Subcutaneous abdominal adipose tissue (tissue), 5 donors: ENCODE results near the gene ADAMTS2.

Experiments
- H3K27ac ChIP-seq: one replicate; pipeline ENCODE4 v1.7.0; 2013; ENCODE audit warnings: low read depth, mild to moderate bottlenecking, inconsistent platforms, low read length, moderate library complexity
- H3K27me3 ChIP-seq, 5 donors: one replicate each; pipeline ENCODE4 v1.7.0; 2013; ENCODE audit warnings: low read length in 5 of 5, inconsistent platforms in 1 of 5; ENCODE audit not compliant: control insufficient read depth in 5 of 5, insufficient read depth in 4 of 5
- H3K36me3 ChIP-seq, 5 donors: one replicate each; pipeline ENCODE4 v1.7.0; 2013; ENCODE audit warnings: low read length in 5 of 5; ENCODE audit not compliant: control insufficient read depth in 5 of 5, insufficient read depth in 5 of 5
- H3K4me1 ChIP-seq, 5 donors: one replicate each; pipeline ENCODE4 v1.7.0; 2013; ENCODE audit warnings: low read length in 5 of 5, mild to moderate bottlenecking in 3 of 5, moderate library complexity in 1 of 5; ENCODE audit not compliant: control insufficient read depth in 5 of 5, insufficient read depth in 5 of 5
- H3K4me3 ChIP-seq, 5 donors: one replicate each; pipeline ENCODE4 v1.7.0; 2013; ENCODE audit warnings: low read length in 5 of 5, low read depth in 1 of 5
- H3K9ac ChIP-seq, 5 donors: one replicate each; pipeline ENCODE4 v1.7.0; 2013; ENCODE audit warnings: low read length in 5 of 5, mild to moderate bottlenecking in 4 of 5, moderate library complexity in 3 of 5
- H3K9me3 ChIP-seq, 5 donors: one replicate each; pipeline ENCODE4 v1.7.0; 2013; ENCODE audit warnings: low read length in 5 of 5; ENCODE audit not compliant: control insufficient read depth in 5 of 5
- donor health status: healthy.
- donor health status: healthy.
- donor health status: healthy.
- donor health status: healthy.
- donor health status: healthy.

The ADAMTS2 gene

DNA sequence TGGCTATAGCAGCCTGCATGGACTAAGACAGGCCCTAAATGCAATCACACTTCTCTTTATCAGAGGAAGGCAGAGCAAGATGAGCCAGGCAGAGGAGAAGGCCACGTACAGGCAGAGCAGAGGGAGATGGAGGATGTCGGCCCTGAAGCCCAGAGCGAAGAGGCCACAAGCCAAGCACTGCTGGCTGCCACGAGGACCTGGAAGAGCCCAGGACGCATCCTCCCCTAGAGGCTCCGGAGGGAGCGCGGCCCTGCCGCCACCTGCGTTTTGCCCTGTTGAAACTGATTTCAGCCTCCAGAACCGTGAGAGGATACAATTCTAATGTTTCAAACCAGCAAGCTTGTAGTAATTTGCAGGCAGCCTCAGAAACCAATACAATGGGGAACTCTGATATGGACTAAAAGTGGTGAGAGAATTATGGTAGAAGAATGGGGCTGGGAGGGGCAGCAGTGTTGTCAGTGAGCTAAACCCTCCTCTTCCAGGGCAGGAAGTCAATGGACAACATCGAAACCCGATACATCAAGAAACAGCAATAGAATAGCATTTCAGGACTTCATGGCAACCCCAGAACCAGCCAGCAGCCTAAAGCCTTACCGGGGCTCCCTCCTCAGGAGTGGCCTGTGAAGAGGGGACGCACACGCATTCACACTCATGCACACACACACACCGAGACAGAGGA lies 32.6 kb downstream of the ADAMTS2 start:
- Histone ChIP-seq H3K9ac (no peak overlapping the region), H3K4me1 (peaks cover under 1 to 57% (median 43%) of the 10 kb centered on the region in 5 donors), H3K27me3 (no peaks in the 10 kb centered on the region), H3K36me3 (no peaks in the 10 kb centered on the region), H3K9me3 (peaks cover 0 to 4% (median 0%) of the 10 kb centered on the region in 5 donors), H3K4me3 (no peak overlapping the region), H3K27ac (no peak overlapping the region)

DNA sequence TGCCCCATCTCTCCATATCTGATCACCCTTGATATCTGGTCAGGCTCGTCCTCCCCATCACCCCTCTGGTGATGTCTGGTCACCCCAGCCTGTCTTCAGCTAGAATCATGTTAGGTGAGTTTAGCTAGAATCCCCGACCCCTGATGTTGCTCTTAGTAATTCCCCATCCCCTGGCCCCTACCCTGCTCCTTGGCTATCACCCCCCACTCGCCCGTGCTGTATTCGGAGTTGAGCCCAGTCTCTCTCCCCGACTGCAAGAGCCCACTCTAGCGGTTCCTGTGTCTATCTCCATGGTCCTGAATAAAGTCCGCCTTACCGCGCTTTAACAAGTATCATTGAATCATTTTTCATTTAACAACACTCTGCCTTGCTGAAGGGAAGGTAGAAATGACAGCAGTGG lies 33.7 kb downstream of the ADAMTS2 start:
- H3K36me3 ChIP-seq: no peaks in the 10 kb centered on the region
- H3K9me3 ChIP-seq: peaks cover 0 to 6% (median 0%) of the 10 kb centered on the region in 5 donors
- peaks cover 3 to 59% (median 44%) of the 10 kb centered on the region in 5 donors for H3K4me1 ChIP-seq
- no peaks in the 10 kb centered on the region for H3K27me3 ChIP-seq
- H3K4me3 ChIP-seq: no peak overlapping the region
- no peak overlapping the region for H3K9ac ChIP-seq
- H3K27ac ChIP-seq: no peak overlapping the region

DNA sequence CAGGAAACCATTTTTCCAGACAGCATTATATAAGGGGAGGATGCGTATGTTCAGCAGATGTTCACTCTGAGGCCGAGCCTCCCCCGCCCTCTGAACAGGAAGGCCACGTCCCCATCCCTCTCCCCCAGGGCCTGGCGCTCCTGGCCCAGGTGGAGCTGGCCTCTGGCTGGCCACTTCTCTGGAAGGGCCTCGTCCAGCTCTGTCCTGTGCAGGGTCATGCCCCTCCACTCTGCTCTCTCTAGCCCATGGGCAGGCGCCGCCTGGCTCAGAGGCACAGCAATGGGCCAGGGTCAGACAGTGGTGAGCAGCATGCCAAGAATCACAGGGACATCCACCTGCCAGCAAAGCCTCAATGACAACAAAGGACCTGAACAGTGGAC lies 34.2 kb downstream of the ADAMTS2 start:
- H3K27ac ChIP-seq: no peak overlapping the region
- peaks cover 0 to 6% (median 0%) of the 10 kb centered on the region in 5 donors for H3K9me3 ChIP-seq
- no peaks in the 10 kb centered on the region for H3K36me3 ChIP-seq
- no peaks in the 10 kb centered on the region for H3K27me3 ChIP-seq
- no peak overlapping the region for H3K9ac ChIP-seq
- peaks cover 3 to 60% (median 44%) of the 10 kb centered on the region in 5 donors for H3K4me1 ChIP-seq
- H3K4me3 ChIP-seq: no peak overlapping the region

DNA sequence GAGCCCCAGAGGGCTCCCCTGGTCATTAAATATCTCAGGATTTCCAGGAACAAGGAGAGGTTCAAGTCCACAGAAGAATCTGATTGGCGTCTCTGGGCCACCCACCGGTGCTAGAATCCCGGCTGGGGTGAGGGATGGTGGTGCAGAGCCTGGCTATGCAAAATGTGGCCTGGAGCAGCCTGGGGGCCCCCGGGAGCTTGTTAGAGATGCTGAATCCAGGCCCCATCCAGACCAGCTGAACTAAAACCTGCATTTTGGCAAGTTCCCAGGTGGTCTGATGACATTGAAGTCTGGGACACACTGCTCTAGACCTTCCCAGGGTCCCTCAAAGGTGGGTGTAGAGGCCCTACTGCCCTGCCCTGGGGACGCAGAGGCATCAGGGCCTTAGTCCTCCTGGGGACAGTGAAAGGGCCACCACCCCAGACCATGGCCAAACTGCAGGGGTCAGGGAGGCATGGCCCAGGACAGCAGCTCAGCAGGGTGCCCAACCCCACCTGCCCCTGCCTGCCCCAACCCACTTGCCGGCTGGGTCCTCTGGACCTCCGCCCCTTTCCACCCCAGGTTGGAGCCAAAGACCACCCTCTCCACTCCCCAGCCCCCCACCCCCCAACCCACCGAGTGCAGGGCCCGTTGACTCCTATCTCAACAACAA lies 34.7 kb downstream of the ADAMTS2 start:
- Histone ChIP-seq H3K4me3 (no peak overlapping the region), H3K27ac (no peak overlapping the region), H3K9me3 (peaks cover 0 to 6% (median 0%) of the 10 kb centered on the region in 5 donors), H3K9ac (no peak overlapping the region), H3K4me1 (peaks cover 3 to 57% (median 41%) of the 10 kb centered on the region in 5 donors), H3K27me3 (no peaks in the 10 kb centered on the region), H3K36me3 (no peaks in the 10 kb centered on the region)

DNA sequence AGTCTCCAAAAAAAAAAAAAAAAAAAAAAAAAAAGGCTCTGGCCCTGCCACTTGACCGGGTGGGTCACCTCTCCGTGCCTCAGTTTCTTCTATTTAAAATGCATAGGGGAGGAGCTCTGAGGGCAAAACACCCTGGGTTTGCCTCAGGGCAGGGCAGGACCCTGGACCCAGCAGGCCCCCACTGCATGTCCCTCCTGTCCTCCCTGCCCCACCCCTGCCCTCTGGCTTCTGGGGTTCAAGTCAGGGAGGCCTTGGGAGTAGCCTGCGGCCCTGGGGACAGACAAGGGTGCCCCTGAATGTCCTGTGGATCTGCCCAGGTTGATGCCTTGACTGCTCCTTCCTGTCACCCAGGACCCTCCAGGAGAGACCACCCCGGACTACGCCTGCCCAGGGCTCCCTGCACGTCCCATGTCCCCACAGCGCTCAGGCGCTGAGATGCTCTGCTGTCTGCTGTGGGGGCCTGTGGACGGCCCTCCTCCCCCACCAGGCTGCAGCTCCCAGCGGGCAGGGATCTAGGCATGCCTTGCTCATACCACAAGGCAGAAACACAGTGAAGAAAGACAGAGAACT lies 35.4 kb downstream of the ADAMTS2 start:
- Histone ChIP-seq H3K36me3 (no peaks in the 10 kb centered on the region), H3K9ac (no peak overlapping the region), H3K4me3 (no peak overlapping the region), H3K9me3 (peaks cover 0 to 6% (median 3%) of the 10 kb centered on the region in 5 donors), H3K4me1 (peaks cover 3 to 51% (median 35%) of the 10 kb centered on the region in 5 donors), H3K27ac (no peak overlapping the region), H3K27me3 (no peaks in the 10 kb centered on the region)

DNA sequence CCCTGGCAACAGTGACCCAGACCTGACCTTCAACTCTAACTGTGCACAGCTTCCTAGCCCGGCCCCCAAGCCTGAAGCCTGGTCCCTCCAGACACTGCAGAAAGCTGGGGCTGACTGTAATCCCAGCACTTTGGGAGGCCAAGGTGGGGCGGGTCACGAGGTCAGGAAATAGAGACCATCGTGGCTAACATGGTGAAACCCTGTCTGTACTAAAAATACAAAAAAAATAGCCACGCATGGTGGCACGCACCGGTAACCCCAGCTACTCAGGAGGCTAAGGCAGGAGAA lies 35.9 kb downstream of the ADAMTS2 start:
- Histone ChIP-seq H3K27me3 (no peaks in the 10 kb centered on the region), H3K4me3 (no peak overlapping the region), H3K27ac (no peak overlapping the region), H3K36me3 (no peaks in the 10 kb centered on the region), H3K9me3 (peaks cover 0 to 6% (median 3%) of the 10 kb centered on the region in 5 donors), H3K4me1 (peaks cover 6 to 45% (median 30%) of the 10 kb centered on the region in 5 donors), H3K9ac (no peak overlapping the region)

DNA sequence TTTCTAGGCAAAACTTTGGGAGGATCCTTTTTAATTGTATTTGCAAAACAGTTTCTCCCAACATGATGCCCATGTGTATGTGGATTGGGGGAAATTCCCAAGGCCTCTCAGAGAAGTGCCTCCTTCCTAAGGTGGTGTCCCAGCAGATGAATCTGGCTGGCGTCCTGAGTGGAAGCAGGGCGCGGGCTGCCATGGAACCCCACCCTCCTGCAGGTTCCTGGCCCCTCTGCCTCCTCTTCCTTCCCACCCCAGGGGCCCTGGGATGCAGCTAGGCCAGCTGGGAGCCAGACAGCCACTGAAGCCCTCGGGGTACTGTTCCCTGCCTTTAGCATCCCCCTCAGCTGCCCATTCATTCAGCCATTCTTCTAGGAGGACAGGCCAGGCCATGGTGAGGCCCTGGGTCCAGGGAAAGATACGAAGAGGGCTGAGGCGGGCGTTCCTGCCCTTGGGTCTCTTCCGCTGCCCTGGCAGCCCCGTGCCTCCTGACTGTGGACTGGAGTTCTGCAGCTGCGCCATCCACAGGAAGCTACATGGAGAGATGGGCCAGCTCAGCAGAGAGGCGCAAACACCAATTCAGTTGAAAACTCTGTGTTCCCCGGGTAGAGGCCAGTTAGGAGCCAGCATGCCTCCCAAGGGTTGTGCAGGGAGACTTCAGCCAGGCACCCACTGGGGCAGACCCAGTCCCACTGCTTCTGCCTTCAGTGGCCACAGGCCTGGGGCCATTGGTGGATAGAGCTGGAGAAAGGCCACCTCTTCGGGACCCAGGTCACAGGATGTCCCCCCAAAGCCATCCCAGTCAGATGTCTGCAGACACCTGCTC lies 36.5 kb downstream of the ADAMTS2 start:
- Histone ChIP-seq H3K27ac (peak overlapping the region; percentile 83), H3K9me3 (peaks cover 0 to 6% (median 3%) of the 10 kb centered on the region in 5 donors), H3K27me3 (no peaks in the 10 kb centered on the region), H3K4me3 (no peak overlapping the region), H3K36me3 (no peaks in the 10 kb centered on the region), H3K4me1 (peaks cover 7 to 46% (median 31%) of the 10 kb centered on the region in 5 donors), H3K9ac (no peak overlapping the region)

DNA sequence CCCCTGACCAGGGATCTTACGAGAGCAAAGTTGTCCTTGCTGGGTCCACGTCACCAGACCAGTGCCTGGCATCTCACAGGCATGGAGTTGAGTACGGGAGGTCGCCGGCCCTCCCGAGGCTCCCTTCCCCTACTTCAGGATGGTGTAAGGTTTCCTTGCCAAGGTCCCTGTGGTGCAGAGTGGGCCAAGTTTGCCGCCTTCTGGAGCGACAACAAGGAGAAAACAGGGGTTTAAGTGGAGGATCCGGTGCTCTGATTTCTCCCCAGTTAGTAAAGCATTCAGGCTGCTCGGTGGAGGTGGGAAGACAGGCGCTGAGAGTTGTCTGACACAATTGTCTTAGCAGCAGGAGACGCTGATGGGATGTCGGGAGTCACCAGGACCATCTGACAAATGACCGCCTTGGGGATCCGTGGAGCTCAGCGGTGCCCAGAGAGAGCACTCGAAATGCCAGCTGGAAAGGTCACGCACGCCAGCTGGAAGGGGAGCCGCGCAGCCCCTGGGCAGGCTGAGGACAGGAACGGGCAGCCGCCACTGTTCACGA lies 37.3 kb downstream of the ADAMTS2 start:
- Histone ChIP-seq H3K27me3 (no peaks in the 10 kb centered on the region), H3K4me3 (no peak overlapping the region), H3K27ac (peak overlapping the region; percentile 83), H3K9ac (peak overlapping the region in 2 of 5 donors; percentile 45 to 66), H3K4me1 (peaks cover 10 to 53% (median 38%) of the 10 kb centered on the region in 5 donors), H3K36me3 (no peaks in the 10 kb centered on the region), H3K9me3 (peaks cover 0 to 6% (median 3%) of the 10 kb centered on the region in 5 donors)

DNA sequence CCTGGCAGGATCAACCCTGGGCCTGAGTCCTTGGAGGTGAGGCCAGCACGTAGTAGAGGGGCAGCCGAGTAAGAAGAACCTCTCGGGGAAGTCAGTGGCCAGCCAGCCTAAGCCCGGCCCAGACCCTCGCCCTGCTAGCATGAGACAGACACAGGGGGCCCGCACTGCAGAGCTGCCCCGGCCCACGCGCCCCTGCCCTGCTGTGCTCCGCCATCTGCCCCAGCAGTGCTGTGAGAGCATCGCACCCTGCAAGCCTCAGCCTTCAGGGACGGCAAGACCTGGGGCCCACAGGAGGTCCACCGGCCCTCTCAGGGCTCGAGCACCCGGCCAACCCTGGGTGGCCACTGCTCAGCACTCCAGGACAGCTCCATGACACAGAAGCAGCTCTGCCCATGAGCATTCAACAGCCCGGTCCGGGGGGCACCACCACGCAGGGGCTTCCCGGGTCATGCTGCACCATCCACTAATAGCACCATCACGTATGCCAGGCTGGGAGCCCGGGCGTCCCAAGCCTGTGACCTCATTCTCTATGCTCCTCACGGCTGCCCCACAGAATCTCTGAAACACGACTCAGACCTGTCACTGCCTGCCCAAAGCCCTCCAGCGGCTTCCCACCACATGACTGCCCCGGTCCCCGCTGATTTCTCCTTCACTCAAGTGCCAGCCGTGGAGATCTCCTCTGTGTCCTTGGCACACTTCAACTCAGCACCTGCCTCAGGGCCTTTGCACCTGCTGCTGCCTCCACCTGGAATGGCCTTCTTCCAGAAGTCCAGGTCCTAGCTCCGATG lies 38.1 kb downstream of the ADAMTS2 start:
- no peaks in the 10 kb centered on the region for H3K27me3 ChIP-seq
- no peak overlapping the region for H3K4me3 ChIP-seq
- H3K27ac ChIP-seq: peak overlapping the region; percentile 83
- peak overlapping the region in 2 of 5 donors; percentile 13 to 31 for H3K9ac ChIP-seq
- H3K4me1 ChIP-seq: peaks cover 10 to 61% (median 45%) of the 10 kb centered on the region in 5 donors
- H3K36me3 ChIP-seq: no peaks in the 10 kb centered on the region
- H3K9me3 ChIP-seq: peaks cover 0 to 3% (median 0%) of the 10 kb centered on the region in 5 donors
